ENCODE data around the gene ZFHX3.

ZFHX3 gene

DNA sequence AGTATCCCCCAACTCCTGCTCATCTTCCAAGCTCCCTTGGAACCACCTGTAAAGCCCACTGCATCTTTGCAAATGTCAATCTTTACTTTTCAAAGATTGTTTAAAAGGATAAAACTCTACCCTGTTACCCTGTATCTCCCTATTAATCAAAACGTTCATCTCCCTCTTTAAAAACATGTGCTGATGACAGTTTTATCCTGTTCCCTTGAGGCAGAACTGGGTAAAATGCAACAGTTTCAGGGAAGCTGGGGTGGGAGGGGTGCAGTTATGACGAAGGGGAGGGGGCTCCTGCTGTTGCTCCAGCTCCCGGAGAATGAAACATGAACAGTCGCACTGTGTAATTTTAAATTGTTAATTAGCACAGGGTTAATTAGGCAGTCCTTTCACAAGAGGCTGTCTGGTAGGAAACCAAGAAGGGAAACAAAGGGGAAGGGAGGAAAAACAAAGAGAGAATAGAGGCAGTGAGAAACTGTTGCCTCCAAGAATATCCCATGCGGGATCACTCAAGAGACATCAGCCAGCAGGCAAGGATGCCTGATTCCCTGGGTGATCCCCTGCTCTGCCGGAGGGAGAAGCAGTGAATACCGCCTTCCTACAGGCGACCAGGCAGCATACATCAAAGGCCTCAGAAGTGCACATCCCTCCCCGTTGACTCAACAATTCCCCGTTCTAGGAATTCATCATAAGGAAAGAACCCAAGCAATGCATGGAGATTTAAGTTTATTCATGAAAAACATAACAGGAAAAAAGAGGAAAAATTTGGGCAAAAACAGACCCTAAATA is 84.2 kb downstream of the ZFHX3 start:
- TF ChIP-seq, protein P1, sequence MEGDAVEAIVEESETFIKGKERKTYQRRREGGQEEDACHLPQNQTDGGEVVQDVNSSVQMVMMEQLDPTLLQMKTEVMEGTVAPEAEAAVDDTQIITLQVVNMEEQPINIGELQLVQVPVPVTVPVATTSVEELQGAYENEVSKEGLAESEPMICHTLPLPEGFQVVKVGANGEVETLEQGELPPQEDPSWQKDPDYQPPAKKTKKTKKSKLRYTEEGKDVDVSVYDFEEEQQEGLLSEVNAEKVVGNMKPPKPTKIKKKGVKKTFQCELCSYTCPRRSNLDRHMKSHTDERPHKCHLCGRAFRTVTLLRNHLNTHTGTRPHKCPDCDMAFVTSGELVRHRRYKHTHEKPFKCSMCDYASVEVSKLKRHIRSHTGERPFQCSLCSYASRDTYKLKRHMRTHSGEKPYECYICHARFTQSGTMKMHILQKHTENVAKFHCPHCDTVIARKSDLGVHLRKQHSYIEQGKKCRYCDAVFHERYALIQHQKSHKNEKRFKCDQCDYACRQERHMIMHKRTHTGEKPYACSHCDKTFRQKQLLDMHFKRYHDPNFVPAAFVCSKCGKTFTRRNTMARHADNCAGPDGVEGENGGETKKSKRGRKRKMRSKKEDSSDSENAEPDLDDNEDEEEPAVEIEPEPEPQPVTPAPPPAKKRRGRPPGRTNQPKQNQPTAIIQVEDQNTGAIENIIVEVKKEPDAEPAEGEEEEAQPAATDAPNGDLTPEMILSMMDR (conservative IDR thresholded peaks at IDR 0.05; ENCODE audit: low read depth), result no peak
- no peak overlapping the region for H3K27ac ChIP-seq
- DNase-seq (ENCODE audit: low spot score), result no peak
- ChIA-PET POLR2A (ENCODE audit: low non-redundant PET) (no interaction called here), CTCF (no interaction called here)

DNA sequence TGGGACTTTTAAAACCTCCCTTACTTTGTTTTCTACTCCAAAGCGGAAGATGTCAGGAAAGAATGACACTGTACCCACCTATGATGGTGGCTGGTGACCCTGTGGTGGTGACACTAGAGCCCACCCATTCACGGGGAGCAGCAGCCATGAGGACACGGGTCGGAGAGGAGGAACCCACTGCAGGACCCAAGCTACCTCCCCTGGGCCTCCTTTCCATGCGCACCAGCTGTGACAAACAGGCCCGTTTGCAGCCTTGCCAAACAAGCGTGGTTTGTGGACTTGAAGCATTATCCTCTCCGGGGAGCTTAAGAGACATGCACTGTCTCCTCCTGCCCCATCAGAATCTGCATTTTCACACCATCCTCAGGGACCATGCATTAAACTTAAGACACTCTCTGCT is 85.6 kb downstream of the ZFHX3 start:
- ChIA-PET CTCF (interaction anchor here (1.0 to 1.9 kb wide), 2 partner anchors 26 to 129 kb away, joined by 4 to 22 read pairs; no protein-coding TSS in a partner anchor), POLR2A (ENCODE audit: low non-redundant PET) (no interaction called here)
- DNase-seq (ENCODE audit: low spot score), result no peak
- TF ChIP-seq, protein P1 (conservative IDR thresholded peaks at IDR 0.05; ENCODE audit: low read depth), result no peak
- H3K27ac ChIP-seq, result no peak overlapping the region

DNA sequence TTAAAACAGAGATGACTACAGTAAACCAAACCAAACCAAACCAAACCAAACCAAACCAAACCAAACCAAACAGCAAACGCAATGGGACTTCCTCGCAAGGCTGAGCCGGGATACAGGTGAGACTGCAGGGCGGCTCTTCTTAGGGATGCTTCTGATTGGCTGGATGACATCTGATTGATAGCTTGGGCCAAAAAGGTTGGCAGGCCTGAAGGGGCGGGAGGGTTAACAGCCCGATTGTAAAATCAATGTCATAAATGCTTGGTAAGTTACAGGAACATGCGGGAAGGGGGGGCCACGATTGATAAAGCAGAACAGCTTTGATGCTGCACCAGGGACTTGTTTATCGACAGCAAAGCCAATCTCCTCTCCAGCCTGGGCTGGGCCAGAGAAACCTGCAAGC is 86.1 kb downstream of the ZFHX3 start:
- H3K27ac ChIP-seq, result no peak overlapping the region
- ChIA-PET CTCF (interaction anchor here (0.6 to 1.9 kb wide), 13 partner anchors 9 to 1676 kb away, joined by 3 to 22 read pairs (median 4); no protein-coding TSS in a partner anchor), POLR2A (ENCODE audit: low non-redundant PET) (no interaction called here)
- DNase-seq (ENCODE audit: low spot score), result no peak
- TF ChIP-seq, protein P1 (conservative IDR thresholded peaks at IDR 0.05; ENCODE audit: low read depth), result no peak

DNA sequence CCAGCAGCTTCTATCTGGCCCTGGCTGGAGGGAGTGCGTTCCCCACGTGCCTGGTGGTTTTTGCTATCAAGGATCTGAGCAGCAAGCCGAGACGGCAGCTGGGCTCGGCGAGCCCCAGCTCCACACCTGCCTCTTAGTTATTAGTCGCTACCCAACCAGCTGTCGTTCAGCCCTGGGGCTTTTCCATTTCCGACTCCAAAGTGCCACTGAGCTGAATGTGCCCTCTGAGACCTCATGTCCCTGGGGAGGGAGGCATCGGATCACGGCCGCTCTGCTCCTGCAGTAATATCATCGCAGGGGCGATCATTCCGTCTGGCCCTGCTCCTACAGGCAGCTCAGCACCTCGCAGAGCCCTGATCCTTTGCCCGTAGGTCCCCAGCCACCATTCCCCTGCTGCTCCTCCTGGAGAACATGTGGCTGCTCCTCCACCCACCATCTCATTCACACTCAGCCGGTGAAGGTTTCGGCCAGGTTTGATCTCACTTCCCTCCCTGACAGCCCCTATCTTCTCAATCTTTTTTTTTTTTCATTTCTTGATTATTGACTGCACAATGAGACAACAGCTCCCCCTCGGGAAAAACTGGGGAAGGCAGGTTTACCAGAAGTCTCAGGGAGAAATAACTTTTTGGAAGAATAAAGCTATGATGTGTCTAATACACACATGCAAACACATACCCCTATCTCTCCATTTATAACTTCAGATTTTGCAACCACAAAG is 86.7 kb downstream of the ZFHX3 start:
- TF ChIP-seq, protein P1 (conservative IDR thresholded peaks at IDR 0.05; ENCODE audit: low read depth), result peak; percentile 13; the same call in 1 of the 2 replicates
- CTCF ChIA-PET, result interaction anchor here (0.6 to 1.9 kb wide), 14 partner anchors 10 to 1677 kb away, joined by 3 to 22 read pairs (median 4); no protein-coding TSS in a partner anchor
- 0 out of 2 replicates have a peak overlapping the region, but pooled peaks have one; percentile 10 for H3K27ac ChIP-seq
- POLR2A ChIA-PET (ENCODE audit: low non-redundant PET), result no interaction called here
- DNase-seq (ENCODE audit: low spot score), result peak; percentile 19

DNA sequence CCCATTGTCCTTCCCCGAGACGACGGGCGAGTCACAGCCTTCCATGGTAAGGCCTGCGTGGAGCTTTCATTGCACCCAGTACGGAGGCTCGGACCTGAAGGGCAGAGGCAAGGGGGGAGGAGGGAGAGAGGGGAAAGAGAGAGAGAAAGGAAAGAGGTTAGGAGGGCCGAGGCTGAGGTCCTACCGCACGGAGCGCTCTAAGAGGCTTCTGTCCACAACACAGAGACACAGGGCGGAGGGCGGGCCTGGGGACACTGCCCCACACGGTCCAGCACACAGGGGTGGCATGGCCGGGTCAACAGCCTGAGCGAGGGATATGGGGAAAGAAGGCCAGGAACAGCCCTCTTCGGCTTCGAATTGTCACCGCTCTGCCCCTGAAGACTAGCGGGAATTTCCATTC is 87.8 kb downstream of the ZFHX3 start:
- TF ChIP-seq, protein P1 (conservative IDR thresholded peaks at IDR 0.05; ENCODE audit: low read depth), result no peak
- no peak for DNase-seq (ENCODE audit: low spot score)
- POLR2A ChIA-PET (ENCODE audit: low non-redundant PET), result no interaction called here

DNA sequence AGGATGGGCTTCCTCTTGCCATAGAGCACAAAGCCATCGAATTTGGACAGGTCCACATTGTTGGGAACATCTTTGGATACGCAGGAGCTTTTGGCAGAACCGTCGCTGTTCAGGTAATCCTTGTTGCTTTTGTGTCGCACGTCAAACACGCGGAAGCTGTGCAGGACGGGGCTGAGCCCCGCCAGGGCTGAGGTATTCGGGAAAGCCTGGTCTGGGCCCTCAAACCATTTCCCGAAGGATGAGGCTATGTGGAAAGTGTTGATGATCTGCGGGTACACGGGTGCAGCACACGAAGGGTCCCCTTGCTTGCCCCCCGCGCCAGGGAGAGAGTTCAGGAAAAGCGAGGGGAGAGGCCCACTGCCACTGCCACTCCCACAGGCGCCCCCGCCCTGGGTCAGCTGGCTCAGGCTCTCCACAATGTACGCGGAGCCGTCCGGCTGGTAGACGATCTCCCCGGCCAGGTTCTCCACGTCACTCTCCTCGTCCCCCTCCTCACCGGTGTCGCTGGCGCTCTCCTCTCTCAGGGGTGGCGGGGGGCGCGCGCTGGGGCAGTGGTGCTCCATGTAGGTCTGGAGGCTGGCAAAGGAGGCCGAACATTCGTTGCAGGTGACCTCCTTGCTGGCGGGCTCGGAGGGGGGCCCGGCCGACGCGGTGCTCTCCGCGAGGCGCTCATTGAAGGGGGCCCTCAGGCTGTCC is 88.5 kb downstream of the ZFHX3 start:
- H3K27ac ChIP-seq, result no peak overlapping the region
- POLR2A ChIA-PET (ENCODE audit: low non-redundant PET), result no interaction called here
- no peak for DNase-seq (ENCODE audit: low spot score)
- TF ChIP-seq, protein P1 (conservative IDR thresholded peaks at IDR 0.05; ENCODE audit: low read depth), result no peak
- CTCF ChIA-PET, result interaction anchor here (0.7 kb wide), 1 partner anchor 127 kb away, joined by 3 read pairs; no protein-coding TSS in a partner anchor

More for the DNA sequence above, 87.8 kb downstream of the ZFHX3 start:
- CTCF ChIA-PET, result no interaction called here
- no peak overlapping the region for H3K27ac ChIP-seq

All from RWPE1 (cell line).